LNCaP clone FGC (cell line): Measurements from ENCODE around the gene RTN3.

Source experiments
- DNase-seq: peaks from one replicate; pipeline ENCODE4 v3.0.0-alpha.2; 2011; ENCODE audit warnings: low read depth
- H3K4me3 ChIP-seq: 2 replicates; pipeline ENCODE4 v1.5.1; 2011; ENCODE audit warnings: mild to moderate bottlenecking, low read depth, low read length, control low read depth
- CTCF ChIP-seq: IDR thresholded peaks from 2 replicates; pipeline ENCODE4 v1.5.1; 2012; ENCODE audit warnings: mild to moderate bottlenecking; ENCODE audit not compliant: control insufficient read depth, insufficient read depth; ENCODE audit errors: extremely low read depth

RTN3 gene

GRCh38 chr11:63763496-63764339 is 82.4 kb downstream of the RTN3 start:
- no peak overlapping the region for H3K4me3 ChIP-seq
- no peak for TF ChIP-seq CTCF
- DNase-seq = no peak

GRCh38 chr11:63764340-63764678 is 83.0 kb downstream of the RTN3 start:
- DNase-seq = no peak
- TF ChIP-seq CTCF = no peak
- no peak overlapping the region for H3K4me3 ChIP-seq

GRCh38 chr11:63764679-63765647 is 83.7 kb downstream of the RTN3 start:
- TF ChIP-seq CTCF = no peak
- no peak for DNase-seq
- no peak overlapping the region for H3K4me3 ChIP-seq

- no peak for DNase-seq
- no peak overlapping the region for H3K4me3 ChIP-seq
- no peak for TF ChIP-seq CTCF
Observed at GRCh38 chr11:63765688-63766241, 84.5 kb downstream of the RTN3 start.

GRCh38 chr11:63766531-63767235 is 85.4 kb downstream of the RTN3 start:
- no peak overlapping the region; the same call in 1 of the 2 replicates for H3K4me3 ChIP-seq
- DNase-seq = no peak
- TF ChIP-seq CTCF = no peak

- DNase-seq = no peak
- no peak for TF ChIP-seq CTCF
- peak overlapping the region; percentile 57 for H3K4me3 ChIP-seq
Observed at GRCh38 chr11:63767267-63767564, 85.9 kb downstream of the RTN3 start.
